Panc1 (cell line): ENCODE data around the gene MDFI. TPM values are rescaled to one million over a fixed set of nuclear protein-coding genes. Genes with fewer than 3 reads are reported as not detected.

Experiments
- ATAC-seq: fragments of 200-7000 bp; cut with Tn5 transposase; 2 replicates; pipeline ENCODE4 v1.9.1; 2020; ENCODE audit warnings: mild to moderate bottlenecking, moderate library complexity
- BruUV-seq: library from RNA; stranded (reverse); fragments of 400-500 nt; replicated peaks from 2 replicates; lab custom pipeline; 2021; lab: Mats Ljungman, UMichigan
- CTCF ChIA-PET: fragments of 300-600 bp; sonication (Branson Sonifier 250); formaldehyde crosslinking; loops from one replicate; lab custom pipeline; 2022; ENCODE audit warnings: antibody characterized with exemption; lab: Charles Lee
- POLR2A ChIA-PET: fragments of 300-600 bp; sonication (Branson Sonifier 250); formaldehyde crosslinking; loops from one replicate; lab custom pipeline; 2022; ENCODE audit warnings: antibody characterized with exemption; lab: Charles Lee
- DNase-seq: peaks from one replicate; pipeline ENCODE4 v3.0.0-alpha.2; 2010; ENCODE audit warnings: low read depth, low spot score
- H3K27ac ChIP-seq: 2 replicates; pipeline ENCODE4 v1.5.1; 2011; ENCODE audit warnings: mild to moderate bottlenecking, low read length, inconsistent platforms
- H3K27me3 ChIP-seq: fragments of 200-500 bp; sonication (Bioruptor generic); 2 replicates; pipeline ENCODE4 v1.6.0; 2014; ENCODE audit warnings: low read length, inconsistent platforms; ENCODE audit not compliant: control insufficient read depth, insufficient read depth
- H3K36me3 ChIP-seq: fragments of 200-500 bp; sonication (Bioruptor generic); 2 replicates; pipeline ENCODE4 v1.5.1; 2014; ENCODE audit warnings: inconsistent platforms, mild to moderate bottlenecking, low read length, moderate library complexity; ENCODE audit not compliant: control insufficient read depth, insufficient read depth
- H3K4me1 ChIP-seq: 2 replicates; pipeline ENCODE4 v1.5.1; 2011; ENCODE audit warnings: inconsistent platforms, mild to moderate bottlenecking, low read length, moderate library complexity; ENCODE audit not compliant: control insufficient read depth, insufficient read depth
- H3K4me3 ChIP-seq, 2 experiments: 2 replicates each; pipeline ENCODE4 v1.5.1; 2011 to 2012; ENCODE audit warnings: low read depth in 2 of 2, low read length in 2 of 2, mild to moderate bottlenecking in 2 of 2, inconsistent platforms in 1 of 2, moderate library complexity in 1 of 2
- H3K9me3 ChIP-seq: fragments of 200-500 bp; sonication (Bioruptor generic); 2 replicates; pipeline ENCODE4 v1.5.1; 2014; ENCODE audit warnings: low read depth, mild to moderate bottlenecking, inconsistent platforms, low read length, moderate library complexity; ENCODE audit not compliant: control insufficient read depth, insufficient read depth
- CTCF ChIP-seq: fragments of 450-650 bp; IDR thresholded peaks from 2 replicates; pipeline ENCODE4 v1.5.1; 2017; ENCODE audit warnings: mild to moderate bottlenecking
- POLR2AphosphoS5 ChIP-seq: IDR thresholded peaks from 2 replicates; pipeline ENCODE4 v1.6.1; 2012; ENCODE audit warnings: mild to moderate bottlenecking, low read depth, low read length, moderate library complexity
- REST ChIP-seq, 2 experiments: IDR thresholded peaks; 2 replicates each; pipeline ENCODE4 v1.6.1; 2011 to 2012; ENCODE audit warnings: low read depth in 2 of 2, control low read depth in 1 of 2, low read length in 1 of 2, mild to moderate bottlenecking in 1 of 2, moderate library complexity in 1 of 2; ENCODE audit not compliant: insufficient read depth in 1 of 2
- SIN3A ChIP-seq: IDR thresholded peaks from 2 replicates; pipeline ENCODE4 v1.6.1; 2012; ENCODE audit warnings: low read depth, mild to moderate bottlenecking, low read length, moderate library complexity, borderline replicate concordance; ENCODE audit not compliant: insufficient read depth
- TCF7L2 ChIP-seq: IDR thresholded peaks from 2 replicates; pipeline ENCODE4 v1.6.1; 2011; ENCODE audit warnings: mild to moderate bottlenecking, low read depth, low read length, inconsistent platforms
- in situ Hi-C: cut with HindIII; loops from 2 replicates; pipeline ENCODE4 v1.10.0; 2016; ENCODE audit warnings: low sequenced_read_pairs, low pct_unique_long_range_greater_than_20kb
- intact Hi-C: fragments of 100-400 bp; cut with micrococcal nuclease; formaldehyde crosslinking; loops from one replicate; pipeline ENCODE4 v1.10.0; 2022; ENCODE audit not compliant: unreplicated experiment
- total RNA-seq: library from RNA; stranded (reverse); gene quantifications from one replicate; pipeline ENCODE4 v1.2.1, GENCODE V29; 2021; ENCODE audit not compliant: unreplicated experiment

Gene MDFI
- total RNA-seq, 1 experiment from 2014 or later, result 0.54 TPM

- TF ChIP-seq REST (IDR thresholded peaks at IDR 0.05; ENCODE audit: insufficient read depth in 1 of 2, low read depth in 2 of 2, low read length in 1 of 2) (no peak), POLR2AphosphoS5 (no peak), SIN3A (no peak), TCF7L2 (no peak), CTCF (no peak)
- Histone ChIP-seq H3K36me3 (peaks cover 3% of the 10 kb centered on the region; the same call in 1 of the 2 replicates), H3K4me1 (no peaks in the 10 kb centered on the region), H3K27ac (no peak overlapping the region), H3K4me3 (no peak overlapping the region), H3K27me3 (no peaks in the 10 kb centered on the region; the same call in none of the 2 replicates), H3K9me3 (no peaks in the 10 kb centered on the region)
- DNase-seq (no peak), ATAC-seq (no peak)
- ChIA-PET CTCF (interaction anchor here (0.5 kb wide), 1 partner anchor 37 kb away, joined by 3 read pairs; no protein-coding TSS in a partner anchor), POLR2A (no interaction called here)
- intact Hi-C loops, result no loop called here
- no TSS peak for BruUV-seq
- in situ Hi-C loops, result no loop called here
Observed at GRCh38 chr6:41639809-41640371, 1.6 kb downstream of the MDFI start.

- CTCF ChIA-PET, result no interaction called here
- in situ Hi-C loops (no loop called here), intact Hi-C loops (no loop called here)
- ATAC-seq (no peak), DNase-seq (no peak)
- no peak overlapping the region for H3K27ac ChIP-seq
- peaks cover 3% of the 10 kb centered on the region; the same call in 1 of the 2 replicates for H3K36me3 ChIP-seq
- H3K9me3 ChIP-seq, result no peaks in the 10 kb centered on the region
- TF ChIP-seq TCF7L2 (no peak), SIN3A (no peak), CTCF (no peak), REST (IDR thresholded peaks at IDR 0.05; ENCODE audit: insufficient read depth in 1 of 2, low read depth in 2 of 2, low read length in 1 of 2) (no peak), POLR2AphosphoS5 (no peak)
- H3K4me3 ChIP-seq, result no peak overlapping the region
- POLR2A ChIA-PET, result no interaction called here
- no peaks in the 10 kb centered on the region for H3K4me1 ChIP-seq
- no peaks in the 10 kb centered on the region; the same call in none of the 2 replicates for H3K27me3 ChIP-seq
- BruUV-seq, result no TSS peak
Observed at GRCh38 chr6:41640426-41640825, 2.2 kb downstream of the MDFI start.
